A673 (cell line): Measurements from ENCODE around the gene ARHGEF6.
"Not testable (repeated sequence)": the region's sequence is repeated elsewhere in the genome, so short reads cannot be mapped to it uniquely, and the experiment has no call there.

ENCODE experiments used
- CTCF ChIP-seq: fragments of 300-800, 200-600 bp; sonication (generic); conservative IDR thresholded peaks from 2 replicates; pipeline ENCODE4 v1.5.1; 2017; ENCODE audit warnings: low read depth, mild to moderate bottlenecking, antibody characterized with exemption, low read length, moderate library complexity, mixed read lengths
- EZH2 ChIP-seq: fragments of 200-600 bp; sonication (generic); IDR thresholded peaks from 2 replicates; pipeline ENCODE4 v1.6.1; 2017; ENCODE audit warnings: borderline replicate concordance, low read depth, mild to moderate bottlenecking, mixed read lengths, antibody characterized with exemption, low read length; ENCODE audit not compliant: poor library complexity, severe bottlenecking

GRCh38 chrX:136819756-136820155 is 39.0 kb upstream of the ARHGEF6 start:
- TF ChIP-seq EZH2, CTCF: not testable (repeated sequence)
